ENCODE results near the gene KLB. TPM values are rescaled to one million over a fixed set of nuclear protein-coding genes. Genes with fewer than 3 reads are reported as not detected.

Gene KLB
- total RNA-seq, 3 donors from 2014 or later (not counting 1 experiment from before 2014, with no cell fraction given): 0.07 to 0.16 (median 0.10) TPM

DNA sequence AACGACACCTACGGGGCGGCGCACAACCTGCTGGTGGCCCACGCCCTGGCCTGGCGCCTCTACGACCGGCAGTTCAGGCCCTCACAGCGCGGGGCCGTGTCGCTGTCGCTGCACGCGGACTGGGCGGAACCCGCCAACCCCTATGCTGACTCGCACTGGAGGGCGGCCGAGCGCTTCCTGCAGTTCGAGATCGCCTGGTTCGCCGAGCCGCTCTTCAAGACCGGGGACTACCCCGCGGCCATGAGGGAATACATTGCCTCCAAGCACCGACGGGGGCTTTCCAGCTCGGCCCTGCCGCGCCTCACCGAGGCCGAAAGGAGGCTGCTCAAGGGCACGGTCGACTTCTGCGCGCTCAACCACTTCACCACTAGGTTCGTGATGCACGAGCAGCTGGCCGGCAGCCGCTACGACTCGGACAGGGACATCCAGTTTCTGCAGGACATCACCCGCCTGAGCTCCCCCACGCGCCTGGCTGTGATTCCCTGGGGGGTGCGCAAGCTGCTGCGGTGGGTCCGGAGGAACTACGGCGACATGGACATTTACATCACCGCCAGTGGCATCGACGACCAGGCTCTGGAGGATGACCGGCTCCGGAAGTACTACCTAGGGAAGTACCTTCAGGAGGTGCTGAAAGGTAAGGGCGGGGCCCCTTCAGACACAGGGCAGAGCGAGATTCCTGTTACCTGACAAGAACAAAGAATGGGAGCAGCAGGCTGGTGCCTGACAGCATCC lies 40.3 kb downstream of the KLB start:
- Histone ChIP-seq H3K4me3 (ENCODE audit: low read length) (peak overlapping the region; percentile 24), H3K27me3 (ENCODE audit: control insufficient read depth, insufficient read depth, low read length) (no peaks in the 10 kb centered on the region), H3K36me3 (ENCODE audit: control insufficient read depth, insufficient read depth, low read length) (peaks cover 15% of the 10 kb centered on the region), H3K27ac (ENCODE audit: low read length) (peak overlapping the region; percentile 1), H3K9me3 (ENCODE audit: control insufficient read depth, insufficient read depth, low read length) (no peaks in the 10 kb centered on the region), H3K4me1 (ENCODE audit: control insufficient read depth, insufficient read depth, low read length) (peaks cover 12% of the 10 kb centered on the region)
- no peak for TF ChIP-seq CTCF (IDR thresholded peaks at IDR 0.05)
- 19% methylated on average over 61 of the region's 61 CpGs for WGBS (ENCODE audit: insufficient coverage)
- H3K4me3 Mint-ChIP-seq: peak overlapping the region; percentile 76
- H3K27me3 Mint-ChIP-seq (ENCODE audit: low read depth in 2 of 2): peaks cover 0 to 3% of the 10 kb centered on the region in 2 donors
- peak; percentile 71 to 77 for DNase-seq
- H3K4me1 Mint-ChIP-seq: peaks cover 6 to 10% of the 10 kb centered on the region in 2 donors
- peak; percentile 94 to 96 (median 95) for ATAC-seq
- peaks cover 3% of the 10 kb centered on the region for H3K36me3 Mint-ChIP-seq
- H3K9me3 Mint-ChIP-seq: no peaks in the 10 kb centered on the region
- peak overlapping the region; percentile 68 to 84 for H3K27ac Mint-ChIP-seq
- intact Hi-C loops (cut with micrococcal nuclease): loop anchor here (1.0 kb wide), 1 partner anchor 11 kb away; the partner anchor contains the start of gene RPL9

GRCh38 chr4:39450618-39451017 lies 43.9 kb downstream of the KLB start:
- H3K4me1 ChIP-seq (ENCODE audit: control insufficient read depth, insufficient read depth, low read length): peaks cover 12% of the 10 kb centered on the region
- intact Hi-C loops (cut with micrococcal nuclease): loop anchor here (10.0 kb wide), 1 partner anchor 406 kb away; no protein-coding TSS in a partner anchor
- H3K36me3 ChIP-seq (ENCODE audit: control insufficient read depth, insufficient read depth, low read length): peaks cover 47% of the 10 kb centered on the region
- Mint-ChIP-seq H3K9me3 (no peaks in the 10 kb centered on the region), H3K27me3 (ENCODE audit: low read depth in 2 of 2) (no peaks in the 10 kb centered on the region), H3K4me3 (no peak overlapping the region), H3K36me3 (peaks cover 26% of the 10 kb centered on the region), H3K4me1 (peaks cover 10 to 18% of the 10 kb centered on the region in 2 donors), H3K27ac (peak overlapping the region; percentile 78 to 82)
- no peak overlapping the region for H3K4me3 ChIP-seq (ENCODE audit: low read length)
- no peak for TF ChIP-seq CTCF (IDR thresholded peaks at IDR 0.05)
- no peak overlapping the region for H3K27ac ChIP-seq (ENCODE audit: low read length)
- no peaks in the 10 kb centered on the region for H3K27me3 ChIP-seq (ENCODE audit: control insufficient read depth, insufficient read depth, low read length)
- DNase-seq (no peak), ATAC-seq (no peak)
- H3K9me3 ChIP-seq (ENCODE audit: control insufficient read depth, insufficient read depth, low read length): no peaks in the 10 kb centered on the region
- 85% methylated on average over 2 of the region's 2 CpGs for WGBS (ENCODE audit: insufficient coverage)

- Mint-ChIP-seq H3K9me3 (no peaks in the 10 kb centered on the region), H3K4me1 (peaks cover 12 to 19% of the 10 kb centered on the region in 2 donors), H3K27me3 (ENCODE audit: low read depth in 2 of 2) (no peaks in the 10 kb centered on the region), H3K36me3 (peaks cover 27% of the 10 kb centered on the region), H3K4me3 (no peak overlapping the region), H3K27ac (peak overlapping the region; percentile 78 to 82)
- Histone ChIP-seq H3K27me3 (ENCODE audit: control insufficient read depth, insufficient read depth, low read length) (no peaks in the 10 kb centered on the region), H3K4me3 (ENCODE audit: low read length) (no peak overlapping the region), H3K9me3 (ENCODE audit: control insufficient read depth, insufficient read depth, low read length) (no peaks in the 10 kb centered on the region), H3K36me3 (ENCODE audit: control insufficient read depth, insufficient read depth, low read length) (peaks cover 56% of the 10 kb centered on the region), H3K27ac (ENCODE audit: low read length) (no peak overlapping the region), H3K4me1 (ENCODE audit: control insufficient read depth, insufficient read depth, low read length) (peaks cover 10% of the 10 kb centered on the region)
- 97% methylated on average over 6 of the region's 6 CpGs for WGBS (ENCODE audit: insufficient coverage)
- DNase-seq: no peak
- no peak for TF ChIP-seq CTCF (IDR thresholded peaks at IDR 0.05)
- no peak for ATAC-seq
- intact Hi-C loops (cut with micrococcal nuclease): loop anchor here (10.0 kb wide), 1 partner anchor 407 kb away; no protein-coding TSS in a partner anchor
These were observed 44.8 kb downstream of the KLB start for GRCh38 chr4:39451423-39452023.
